H1 (cell line): ENCODE measurements around the gene NPC1L1. TPM values are rescaled to one million over a fixed set of nuclear protein-coding genes. Genes with fewer than 3 reads are reported as not detected.

Experiments
- ATF2 ChIP-seq: IDR thresholded peaks from 2 replicates; pipeline ENCODE4 v1.6.1; 2012; ENCODE audit warnings: low read length, inconsistent platforms
- BCL11A ChIP-seq, 2 experiments: IDR thresholded peaks; one replicate each; pipeline ENCODE4 v1.6.1; 2011; ENCODE audit warnings: low read depth in 2 of 2, low read length in 2 of 2, mild to moderate bottlenecking in 2 of 2
- CREB1 ChIP-seq: IDR thresholded peaks from 2 replicates; pipeline ENCODE4 v1.6.1; 2012; ENCODE audit warnings: inconsistent platforms
- FOSL1 ChIP-seq: IDR thresholded peaks from 2 replicates; pipeline ENCODE4 v1.6.1; 2011; ENCODE audit warnings: mild to moderate bottlenecking, low read depth, low read length, moderate library complexity; ENCODE audit not compliant: insufficient read depth
- GTF2F1 ChIP-seq: IDR thresholded peaks from 2 replicates; pipeline ENCODE4 v1.6.1; 2012; ENCODE audit warnings: low read depth, low read length, improper control_type of control experiment, borderline replicate concordance
- JUN ChIP-seq: IDR thresholded peaks from 2 replicates; pipeline ENCODE4 v1.6.1; 2011; ENCODE audit warnings: low read depth, mild to moderate bottlenecking, improper control_type of control experiment, low read length
- JUND ChIP-seq: IDR thresholded peaks from 2 replicates; pipeline ENCODE4 v1.6.1; 2011; ENCODE audit warnings: mild to moderate bottlenecking, improper control_type of control experiment, low read length
- KDM1A ChIP-seq: fragments of 200-600, 300-600 bp; sonication (generic); IDR thresholded peaks from 2 replicates; pipeline ENCODE4 v1.7.1; 2016; ENCODE audit warnings: mild to moderate bottlenecking, low read length, borderline replicate concordance
- MAFK ChIP-seq: IDR thresholded peaks from 2 replicates; pipeline ENCODE4 v1.6.1; 2012; ENCODE audit warnings: low read depth, mild to moderate bottlenecking, improper control_type of control experiment, low read length
- NANOG ChIP-seq: IDR thresholded peaks from 2 replicates; pipeline ENCODE4 v1.6.1; 2011; ENCODE audit warnings: low read length, low read depth, mild to moderate bottlenecking, inconsistent platforms; ENCODE audit not compliant: insufficient read depth, poor library complexity, severe bottlenecking
- PHF8 ChIP-seq: fragments of 200-600 bp; sonication (generic); conservative IDR thresholded peaks from 2 replicates; pipeline ENCODE4 v1.7.1; 2012; ENCODE audit warnings: low read depth, mild to moderate bottlenecking, inconsistent platforms, low read length, moderate library complexity
- SP1 ChIP-seq: IDR thresholded peaks from 2 replicates; pipeline ENCODE4 v1.6.1; 2011; ENCODE audit warnings: low read depth, low read length
- SRF ChIP-seq: IDR thresholded peaks from 2 replicates; pipeline ENCODE4 v1.6.1; 2011; ENCODE audit warnings: mild to moderate bottlenecking, low read depth, low read length, moderate library complexity
- TAF1 ChIP-seq: IDR thresholded peaks from 2 replicates; pipeline ENCODE4 v1.6.1; 2011; ENCODE audit warnings: mild to moderate bottlenecking, low read depth, low read length
- TAF7 ChIP-seq: optimal IDR thresholded peaks from 2 replicates; pipeline ENCODE3; 2011; ENCODE audit warnings: low read depth, mild to moderate bottlenecking, inconsistent platforms, low read length, moderate library complexity, borderline replicate concordance
- TCF12 ChIP-seq: IDR thresholded peaks from 2 replicates; pipeline ENCODE4 v1.6.1; 2011; ENCODE audit warnings: low read depth, mild to moderate bottlenecking, low read length
- USF2 ChIP-seq: IDR thresholded peaks from 2 replicates; pipeline ENCODE4 v1.6.1; 2011; ENCODE audit warnings: low read length, improper control_type of control experiment
- polyA plus RNA-seq, 7 experiments: library from polyadenylated mRNA; depleted of rRNA in 3 of 7; stranded (reverse) in 5 of 7; unstranded in 2 of 7; fragments of >200 nt in 5 of 7; fragments of 200-250 nt in 2 of 7; gene quantifications; 1 replicate in 5 of 7; 2 replicates in 1 of 7; 4 replicates in 1 of 7; pipeline versions ENCODE4 v1.2.1 to v1.2.3, GENCODE V29; 2011 to 2013; ENCODE audit warnings: missing spikeins in 2 of 7, mixed read lengths in 2 of 7
- total RNA-seq: library from RNA; stranded (reverse); fragmentation: NEBNext Ultra II Directional; extraction: Animal tissue kit (Norgen Biotek cat#: 25700); gene quantifications from 2 replicates; pipeline ENCODE4 v1.2.1, GENCODE V29; 2021

Gene NPC1L1
- total and polyA plus RNA-seq, 2 of the 8 experiments (the other 6 are each of a cell fraction or from before 2014, with no cell fraction given), result 0.06 to 0.21 TPM

- no peak; the same call in 1 of the 2 replicates for TF ChIP-seq ATF2
- no peak for TF ChIP-seq SP1
- TF ChIP-seq KDM1A, result no peak
- TF ChIP-seq TAF7, result peak; percentile 85
- peak; percentile 27; the same call in 1 of the 2 replicates for TF ChIP-seq GTF2F1
- peak; percentile 95 for TF ChIP-seq USF2
- TF ChIP-seq TCF12, result 0 out of 2 replicates have a peak, but pooled peaks have one; percentile 13
- no peak for TF ChIP-seq FOSL1
- TF ChIP-seq JUN, result no peak
- TF ChIP-seq CREB1, result peak; percentile 67
- TF ChIP-seq PHF8, result peak; percentile 91
- peak; percentile 79 for TF ChIP-seq TAF1
- TF ChIP-seq SRF, result no peak
- no peak for TF ChIP-seq BCL11A (IDR thresholded peaks at IDR 0.05; ENCODE audit: low read depth in 2 of 2, low read length in 2 of 2)
- no peak for TF ChIP-seq MAFK
- TF ChIP-seq NANOG, result peak; percentile 21
- TF ChIP-seq JUND, result no peak
These were observed 50.6 kb downstream of the NPC1L1 start, which contains the start of gene NUDCD3 (continued) for GRCh38 chr7:44490351-44491200.
